GM19395 (cell line): ENCODE data around the gene COX6A1.
"Not testable (repeated sequence)": the region's sequence is repeated elsewhere in the genome, so short reads cannot be mapped to it uniquely, and the experiment has no call there.

Experiments used
- ATAC-seq: cut with Tn5 transposase; IDR thresholded peaks from one replicate; pipeline ENCODE4 v1.9.1; 2021; ENCODE audit warnings: mild to moderate bottlenecking, moderate library complexity; ENCODE audit not compliant: unreplicated experiment

The COX6A1 gene

DNA sequence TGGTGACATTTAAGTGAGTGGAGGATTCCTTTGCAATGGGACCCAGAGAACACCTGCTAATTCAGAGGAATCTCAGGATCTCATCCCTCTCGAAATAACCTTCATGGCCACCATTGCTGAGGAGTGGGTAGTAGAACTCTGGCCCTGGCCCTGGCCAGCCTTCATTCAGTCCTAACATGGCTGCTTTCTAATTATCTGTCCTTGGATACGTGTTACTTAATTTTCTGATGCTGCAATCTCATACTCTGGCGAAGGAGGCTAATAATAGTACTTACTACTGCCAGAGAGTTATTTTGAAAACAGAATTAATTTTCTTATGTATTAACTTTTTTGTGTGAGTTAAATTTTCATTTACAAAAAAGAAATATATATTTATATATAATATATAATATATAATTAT is 12.1 kb upstream of the COX6A1 start:
- ATAC-seq, result no peak

DNA sequence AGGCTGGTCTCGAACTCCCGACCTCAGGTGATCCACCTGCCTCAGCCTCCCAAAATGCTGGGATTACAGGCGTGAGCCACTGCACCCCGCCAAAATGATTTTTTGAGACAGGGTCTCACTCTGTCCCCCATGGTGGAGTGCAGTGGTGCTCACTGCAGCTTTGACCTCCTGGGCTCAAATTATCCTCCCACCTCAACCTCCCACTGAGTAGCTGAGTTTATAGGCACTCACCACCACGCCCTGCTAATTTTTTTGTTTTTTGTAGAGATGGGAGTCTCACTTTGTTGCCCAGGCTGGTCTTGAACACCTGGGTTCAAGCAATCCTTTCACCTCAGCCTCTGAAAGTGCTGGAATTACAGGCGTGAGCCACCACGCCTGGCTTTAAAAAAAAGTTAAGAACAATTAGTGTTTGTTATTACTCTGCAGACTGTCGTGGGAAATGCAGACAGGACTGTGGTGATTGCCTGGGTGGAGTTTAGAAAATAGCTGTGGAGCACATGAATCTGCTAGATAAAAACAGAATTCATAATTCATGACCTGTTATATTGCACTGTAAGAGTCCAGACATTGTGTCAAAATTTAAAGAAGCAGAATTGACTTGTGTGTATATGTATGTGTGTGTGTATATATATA is 9.2 kb upstream of the COX6A1 start:
- no peak for ATAC-seq

- no peak for ATAC-seq
Observed at GRCh38 chr12:120429368-120429767, 8.5 kb upstream of the COX6A1 start.

DNA sequence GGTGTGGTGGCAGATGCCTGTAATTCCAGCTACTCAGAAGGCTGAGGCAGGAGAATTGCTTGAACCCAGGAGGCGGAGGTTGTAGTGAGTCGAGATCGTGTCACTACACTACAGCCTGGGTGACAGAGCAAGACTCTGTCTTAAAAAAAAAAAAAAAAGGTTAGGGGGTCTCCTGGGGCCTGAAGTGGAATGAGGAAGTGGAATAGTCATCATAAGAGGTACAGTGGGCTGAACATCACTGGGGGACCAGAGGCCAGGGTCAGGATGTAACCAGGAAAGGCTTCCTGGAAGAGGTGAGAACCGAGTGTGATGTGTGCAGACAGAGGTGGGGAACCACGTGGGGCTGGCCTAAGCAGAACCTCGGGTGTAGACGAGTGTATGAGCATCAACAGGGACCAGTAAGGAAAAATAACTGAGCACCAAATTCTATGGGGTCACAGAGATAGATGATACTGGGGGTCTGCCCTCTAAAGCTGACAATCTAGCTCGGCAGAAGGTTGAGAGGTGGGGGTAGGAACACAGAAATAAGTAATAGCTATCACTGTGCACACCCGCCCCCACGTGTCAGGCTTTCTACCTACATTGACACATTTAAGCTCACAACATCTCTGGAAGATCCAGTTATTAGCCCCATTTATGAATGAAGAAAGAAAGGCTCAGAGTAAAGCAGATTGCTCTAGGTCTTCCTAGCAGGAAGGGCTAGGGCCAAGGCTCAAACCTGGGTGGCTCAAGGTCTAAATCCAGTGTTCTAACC is 5.0 kb upstream of the COX6A1 start:
- no peak for ATAC-seq

- no peak for ATAC-seq
Observed at GRCh38 chr12:120438495-120439198, 734 bp downstream of the COX6A1 start.

- no peak for ATAC-seq
Observed at GRCh38 chr12:120439646-120440247, 1.8 kb downstream of the COX6A1 start.

DNA sequence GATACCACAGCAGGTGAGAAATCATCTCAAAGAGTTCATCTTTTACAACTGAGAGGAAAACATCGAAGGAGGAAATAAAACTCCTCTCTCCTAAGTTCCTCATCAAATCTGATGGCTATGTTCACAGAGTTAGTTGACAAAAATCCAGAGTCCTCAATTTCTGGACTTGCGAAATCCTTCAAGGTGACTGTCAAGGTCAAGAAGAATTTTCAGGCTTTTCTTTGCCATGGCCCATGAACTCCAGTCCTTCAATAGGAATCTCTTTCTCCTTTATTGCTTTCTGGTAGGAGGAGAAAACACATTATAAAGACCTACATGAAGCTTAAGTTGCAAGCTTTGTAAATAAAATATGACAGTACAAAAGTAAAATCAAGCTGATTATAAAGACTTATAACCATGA is 6.8 kb downstream of the COX6A1 start:
- no peak for ATAC-seq

GRCh38 chr12:120445911-120446843 is 8.3 kb downstream of the COX6A1 start, which contains the start of the genes GATC and TRIAP1:
Gene GATC (plus strand): TSS chr12:120446444. CDS start chr12:120446481, 37 bp downstream.
Gene TRIAP1 (minus strand): TSS chr12:120446384. CDS start chr12:120446372, 12 bp downstream.
- ATAC-seq, result peak; percentile 92

GRCh38 chr12:120446844-120447178 is 8.9 kb downstream of the COX6A1 start:
- not testable (repeated sequence) for ATAC-seq

DNA sequence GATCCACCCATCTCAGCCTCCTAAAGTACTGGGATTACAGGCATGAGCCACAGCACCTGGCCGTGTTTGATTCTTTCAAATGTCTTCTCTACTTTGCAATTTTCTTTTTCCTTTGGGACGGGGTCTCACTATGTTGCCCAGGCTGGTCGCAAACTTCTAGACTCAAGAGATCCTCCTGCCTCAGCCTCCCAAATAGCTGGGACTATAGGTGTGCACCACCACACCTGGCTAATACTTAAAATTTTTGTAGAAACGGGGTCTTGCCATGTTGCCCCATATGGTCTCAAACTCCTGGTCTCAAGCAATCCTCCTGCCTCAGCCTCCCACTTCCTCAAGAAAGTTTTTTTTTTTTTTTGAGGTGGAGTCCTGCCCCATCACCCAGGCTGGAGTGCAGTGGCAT is 10.1 kb downstream of the COX6A1 start:
- no peak for ATAC-seq

DNA sequence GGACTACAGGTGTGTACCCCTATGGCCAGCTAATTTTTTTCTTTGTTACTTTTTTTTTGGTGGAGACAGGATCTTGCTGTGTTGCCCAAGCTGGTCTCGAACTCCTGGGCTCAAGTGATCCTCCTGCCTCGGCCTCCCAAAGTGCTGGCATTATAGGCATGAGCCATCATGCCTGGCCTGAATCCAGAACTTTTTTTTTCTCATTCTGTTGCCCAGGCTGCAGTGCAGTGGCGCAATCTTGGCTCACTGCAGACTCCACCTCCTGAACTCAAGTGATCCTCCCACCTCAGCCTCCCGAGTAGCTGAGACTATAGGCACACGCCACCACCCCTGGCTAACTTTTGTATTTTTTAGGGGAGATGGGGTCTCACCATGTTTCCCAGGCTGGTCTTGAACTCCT is 14.6 kb downstream of the COX6A1 start:
- ATAC-seq, result not testable (repeated sequence)

DNA sequence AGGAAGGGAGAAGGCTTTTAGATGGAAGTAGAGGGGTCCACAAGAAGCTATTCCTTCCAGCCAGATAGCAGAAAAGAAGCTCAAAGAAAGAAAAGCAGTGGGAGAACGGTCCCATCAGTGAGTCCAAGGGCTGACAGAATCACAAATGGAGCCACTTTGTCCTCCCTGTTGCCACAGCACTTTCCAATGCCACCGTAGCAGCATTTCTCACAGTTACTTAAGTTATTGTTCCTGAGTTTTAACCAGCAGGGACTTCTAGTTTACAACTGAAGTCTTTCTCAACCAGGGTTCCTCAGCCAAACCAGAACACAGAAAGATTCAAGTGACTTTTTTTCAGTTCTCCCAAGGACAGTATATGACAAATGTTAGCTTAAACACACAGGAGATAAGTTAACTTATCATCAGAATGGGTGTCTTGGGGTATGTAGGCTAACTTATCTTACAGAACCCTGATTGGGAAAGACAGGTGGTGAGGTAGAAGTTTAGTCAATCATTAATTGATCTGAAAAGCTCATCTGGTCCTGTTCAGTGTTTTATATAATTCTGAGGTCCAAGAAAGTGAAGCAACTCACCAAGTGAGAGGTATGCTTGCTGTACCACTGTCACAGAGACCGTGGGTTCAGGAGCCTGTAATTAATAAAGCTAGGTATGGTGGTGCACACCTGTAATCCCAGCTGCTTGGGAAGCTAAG is 15.3 kb downstream of the COX6A1 start:
- ATAC-seq, result no peak

- peak; percentile 63 for ATAC-seq
Observed at GRCh38 chr12:120453977-120454376, 16.1 kb downstream of the COX6A1 start.

DNA sequence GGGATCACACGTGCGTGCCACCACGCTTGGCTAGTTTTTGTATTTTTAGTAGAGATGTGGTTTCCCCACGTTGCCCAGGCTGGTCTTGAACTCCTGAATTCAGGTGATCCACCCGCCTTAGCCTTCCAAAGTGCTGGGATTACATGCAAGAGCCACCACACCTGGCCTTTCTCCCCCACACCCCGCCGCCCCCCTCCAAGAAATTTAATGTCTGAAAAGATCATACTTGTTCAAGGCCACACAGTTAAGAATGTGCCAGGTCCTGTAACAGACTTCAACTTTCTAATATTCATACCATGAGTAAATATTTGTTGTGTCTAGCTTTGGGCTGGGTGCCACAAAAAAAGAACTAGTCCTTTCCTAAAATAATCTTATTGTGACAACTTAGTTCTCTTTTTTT is 17.4 kb downstream of the COX6A1 start:
- ATAC-seq, result no peak

- ATAC-seq, result no peak
Observed at GRCh38 chr12:120457133-120457532, 19.2 kb downstream of the COX6A1 start.

DNA sequence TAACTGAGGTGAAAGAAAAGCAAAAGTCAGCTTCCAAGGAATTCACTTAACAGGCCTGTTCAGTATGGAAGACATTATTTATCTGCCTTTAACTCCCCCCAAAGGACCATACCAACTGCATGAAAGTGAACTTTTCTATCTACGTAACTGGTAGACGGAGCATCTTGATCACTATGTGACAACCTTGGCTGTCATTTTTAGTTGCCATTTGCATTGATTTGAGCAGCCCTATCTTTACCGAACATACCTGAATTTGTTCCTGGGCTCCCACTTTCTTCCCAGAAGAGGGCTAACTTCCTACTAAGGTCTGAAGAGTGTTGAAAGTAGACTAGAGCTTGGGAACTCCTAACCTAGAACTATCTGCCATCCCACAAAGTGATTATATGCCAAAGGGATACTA is 22.2 kb downstream of the COX6A1 start:
- ATAC-seq, result no peak

DNA sequence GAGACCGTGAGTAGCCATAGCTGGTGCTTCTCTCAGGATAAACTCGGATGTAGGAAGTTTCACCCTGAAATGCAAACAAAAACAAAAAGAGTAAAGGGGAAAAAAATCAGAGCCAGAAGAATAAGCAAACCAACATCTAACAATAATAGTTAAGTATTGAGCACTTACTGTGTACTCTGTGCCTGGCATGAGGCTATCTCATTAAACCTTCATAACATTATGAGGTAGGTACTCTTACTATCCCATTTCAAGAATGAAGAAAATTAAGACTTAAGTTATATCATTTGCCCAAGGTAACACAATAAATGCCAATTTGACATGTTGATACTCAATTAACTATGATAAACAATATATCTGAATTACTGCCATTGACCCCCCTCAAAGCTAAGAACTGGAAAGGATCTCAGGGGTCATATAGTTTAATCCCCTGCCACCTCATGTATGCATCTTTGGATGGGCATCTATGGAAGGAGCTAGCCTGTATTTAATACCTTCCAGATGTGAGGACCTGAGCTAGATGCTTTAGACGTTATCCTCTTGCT is 24.3 kb downstream of the COX6A1 start:
- ATAC-seq, result no peak

DNA sequence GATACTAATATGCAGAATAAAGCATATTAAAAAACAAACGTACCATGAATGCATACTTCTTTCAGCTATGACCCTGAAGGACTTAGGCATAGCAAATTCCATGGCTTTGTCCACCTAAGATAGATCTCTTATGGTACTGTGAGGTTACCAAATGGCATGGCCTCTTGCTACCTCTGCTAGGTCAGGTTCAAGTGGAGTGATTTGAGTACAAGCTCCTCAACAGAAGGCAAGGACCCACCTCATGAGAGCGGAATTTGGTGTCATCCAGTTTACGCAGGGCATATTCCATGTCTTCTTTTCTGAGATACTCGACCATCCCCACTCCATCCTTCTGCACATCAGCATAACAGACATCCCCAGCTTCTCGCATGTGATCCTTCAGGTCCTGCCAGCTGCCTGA is 25.8 kb downstream of the COX6A1 start:
- ATAC-seq, result no peak

DNA sequence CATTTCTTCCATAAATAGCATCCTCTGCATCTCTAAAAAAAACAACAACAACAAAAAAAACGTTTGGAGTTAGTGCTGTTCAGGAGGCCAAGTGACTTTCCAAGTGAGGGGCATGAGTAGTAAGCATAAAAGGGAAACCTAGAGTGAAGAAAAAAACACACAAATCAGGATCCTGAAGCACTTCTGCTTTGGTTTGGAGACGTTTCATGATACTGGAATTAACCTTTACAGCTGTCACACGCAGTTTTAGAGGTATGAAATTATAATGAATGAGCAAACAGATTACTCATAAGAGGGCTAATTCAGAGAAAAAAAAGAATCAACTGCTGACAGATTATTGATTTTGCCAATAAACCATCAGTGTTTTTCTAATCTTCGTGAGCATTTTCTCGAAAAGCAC is 27.8 kb downstream of the COX6A1 start:
- ATAC-seq, result no peak
